Mammary epithelial cell (primary cell): Measurements from ENCODE around the gene MAML3.

Experiments used
- CTCF ChIP-seq, 2 donors: IDR thresholded peaks in 1 of 2; conservative IDR thresholded peaks in 1 of 2; 2 replicates each; pipeline ENCODE4 v1.5.1; 2011 to 2012; ENCODE audit warnings: inconsistent platforms in 2 of 2, low read length in 2 of 2, mild to moderate bottlenecking in 2 of 2, control low read depth in 1 of 2, low read depth in 1 of 2; ENCODE audit not compliant: insufficient read depth in 1 of 2; ENCODE audit errors: extremely low read depth in 1 of 2
- EZH2 ChIP-seq: IDR thresholded peaks from 2 replicates; pipeline ENCODE4 v1.6.1; 2012; ENCODE audit warnings: low read length, inconsistent platforms, borderline replicate concordance

- TF ChIP-seq CTCF (conservative IDR thresholded peaks at IDR 0.05 in 1 of 2, IDR thresholded peaks at IDR 0.05 in 1 of 2; ENCODE audit: extremely low read depth in 1 of 2, insufficient read depth in 1 of 2, low read depth in 1 of 2, low read length in 2 of 2) (no peak), EZH2 (no peak)
Measured at GRCh38 chr4:139773560-139774318, 380.2 kb downstream of the MAML3 start.
